ENCODE results near the gene TYMS.
A peak's percentile ranks its signal among the peaks of the same experiment; 100 is the strongest.

The TYMS gene

DNA sequence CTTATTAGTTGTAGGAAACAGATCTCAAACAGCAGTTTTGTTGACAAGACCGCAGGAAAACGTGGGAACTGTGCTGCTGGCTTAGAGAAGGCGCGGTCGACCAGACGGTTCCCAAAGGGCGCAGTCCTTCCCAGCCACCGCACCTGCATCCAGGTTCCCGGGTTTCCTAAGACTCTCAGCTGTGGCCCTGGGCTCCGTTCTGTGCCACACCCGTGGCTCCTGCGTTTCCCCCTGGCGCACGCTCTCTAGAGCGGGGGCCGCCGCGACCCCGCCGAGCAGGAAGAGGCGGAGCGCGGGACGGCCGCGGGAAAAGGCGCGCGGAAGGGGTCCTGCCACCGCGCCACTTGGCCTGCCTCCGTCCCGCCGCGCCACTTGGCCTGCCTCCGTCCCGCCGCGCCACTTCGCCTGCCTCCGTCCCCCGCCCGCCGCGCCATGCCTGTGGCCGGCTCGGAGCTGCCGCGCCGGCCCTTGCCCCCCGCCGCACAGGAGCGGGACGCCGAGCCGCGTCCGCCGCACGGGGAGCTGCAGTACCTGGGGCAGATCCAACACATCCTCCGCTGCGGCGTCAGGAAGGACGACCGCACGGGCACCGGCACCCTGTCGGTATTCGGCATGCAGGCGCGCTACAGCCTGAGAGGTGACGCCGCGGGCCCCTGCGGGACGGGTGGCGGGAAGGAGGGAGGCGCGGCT lies at the start of gene TYMS:
TYMS (plus strand) TSS at position 343 of the 690 bp plus-strand sequence; CDS start at position 433, 90 bp downstream.
- peak; percentile 68 for DNase-seq

- no peak for DNase-seq
Observed at GRCh38 chr18:607930-608329, 49.5 kb upstream of the TYMS start.

DNA sequence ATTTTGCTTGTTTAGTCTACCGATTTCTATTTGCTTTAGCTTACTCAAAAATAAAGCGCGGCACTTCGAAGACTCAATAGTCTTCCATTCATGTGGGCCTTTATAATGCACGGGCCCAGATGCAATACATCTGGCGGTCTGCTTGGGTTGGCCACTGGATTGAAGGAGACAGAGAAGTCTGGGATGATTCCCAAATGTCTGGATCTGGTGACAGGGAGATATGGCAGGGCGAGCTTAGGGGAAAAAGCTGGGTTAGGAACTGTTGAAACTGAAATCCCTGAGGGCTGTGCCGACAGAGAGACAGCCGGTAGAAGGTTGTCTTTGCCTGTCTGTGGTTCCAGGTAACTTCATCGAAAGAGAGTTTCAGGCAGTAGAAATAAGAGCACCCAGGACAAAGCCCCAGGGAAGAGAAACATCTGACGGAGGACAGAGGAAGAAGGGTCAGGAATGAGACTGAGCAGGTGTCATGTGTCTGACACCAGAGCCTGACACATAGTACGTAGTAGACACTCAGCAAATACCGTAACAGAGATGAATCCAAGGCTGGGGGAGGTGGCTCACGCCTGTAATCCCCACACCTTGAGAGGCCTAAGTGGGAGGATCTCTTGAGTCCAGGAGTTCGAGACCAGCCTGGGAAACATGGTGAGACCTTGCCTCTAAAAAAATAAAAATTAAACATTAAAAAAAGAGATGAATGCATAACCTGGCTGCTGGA lies 47.1 kb upstream of the TYMS start:
- no peak for DNase-seq

GRCh38 chr18:612156-612555 lies 45.3 kb upstream of the TYMS start:
- DNase-seq = no peak

DNA sequence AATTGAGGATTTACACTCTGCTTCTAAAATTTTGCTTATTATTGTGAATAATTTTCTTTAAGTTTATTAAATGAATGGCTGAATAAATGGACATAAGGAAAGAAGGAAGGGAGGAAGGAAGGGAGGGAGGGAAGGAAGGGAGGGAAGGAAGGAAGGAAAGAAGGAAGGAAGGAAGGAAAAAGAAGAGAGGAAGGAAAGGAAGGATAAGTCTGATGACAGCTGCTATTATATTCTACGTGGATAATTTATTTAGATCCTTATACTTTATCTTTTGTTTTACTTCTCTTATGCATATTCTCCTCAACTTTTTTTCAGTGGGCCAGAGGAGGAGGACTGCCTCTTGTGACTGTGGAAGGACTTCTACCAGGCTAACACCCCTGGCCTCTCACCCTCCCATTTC lies 43.3 kb upstream of the TYMS start:
- DNase-seq = no peak

DNA sequence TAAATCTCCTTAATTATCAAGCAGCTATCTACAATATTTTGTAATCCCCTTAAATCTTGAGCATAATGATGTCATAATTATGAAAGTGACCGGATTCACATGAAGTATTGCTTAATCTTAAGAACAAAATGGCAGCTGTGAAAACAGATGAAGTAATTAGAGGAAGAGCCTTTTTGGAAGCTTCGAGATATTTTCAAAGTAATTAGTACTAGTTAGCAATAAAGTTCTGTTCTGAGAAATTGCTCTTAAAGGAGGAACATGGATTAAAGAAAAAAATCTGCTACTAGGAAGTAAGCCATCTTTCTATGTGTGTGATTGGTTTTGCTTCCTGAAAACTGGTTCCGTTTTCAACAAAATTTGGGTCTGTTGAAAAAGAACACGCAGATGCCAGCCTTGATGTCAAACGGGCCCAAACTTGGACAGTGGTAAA lies 42.3 kb upstream of the TYMS start:
- no peak for DNase-seq

GRCh38 chr18:615773-616172 lies 41.7 kb upstream of the TYMS start:
- DNase-seq = no peak

- DNase-seq = no peak
Observed at GRCh38 chr18:616380-616995, 41.0 kb upstream of the TYMS start.

DNA sequence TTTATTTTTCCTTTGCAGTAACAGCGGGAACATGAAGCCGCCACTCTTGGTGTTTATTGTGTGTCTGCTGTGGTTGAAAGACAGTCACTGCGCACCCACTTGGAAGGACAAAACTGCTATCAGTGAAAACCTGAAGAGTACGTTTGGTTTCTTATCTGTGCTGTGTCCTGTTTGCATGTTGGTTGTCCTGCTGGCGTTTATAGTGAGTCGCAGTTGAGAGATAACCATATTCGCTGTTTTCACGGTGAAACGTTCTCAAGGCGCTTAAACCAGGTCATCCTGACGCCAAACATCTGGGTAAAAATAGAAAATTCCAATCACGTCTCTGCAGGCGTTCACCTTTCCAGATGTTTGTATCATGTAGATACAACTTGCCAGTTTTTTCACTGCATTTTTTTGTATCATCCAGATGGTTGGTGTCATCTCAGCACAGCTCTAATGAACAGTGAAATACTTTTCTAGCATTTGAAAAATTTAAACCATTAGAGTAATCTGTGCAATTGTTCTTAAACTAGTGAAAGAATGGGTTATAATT lies 39.4 kb upstream of the TYMS start:
- no peak for DNase-seq

DNA sequence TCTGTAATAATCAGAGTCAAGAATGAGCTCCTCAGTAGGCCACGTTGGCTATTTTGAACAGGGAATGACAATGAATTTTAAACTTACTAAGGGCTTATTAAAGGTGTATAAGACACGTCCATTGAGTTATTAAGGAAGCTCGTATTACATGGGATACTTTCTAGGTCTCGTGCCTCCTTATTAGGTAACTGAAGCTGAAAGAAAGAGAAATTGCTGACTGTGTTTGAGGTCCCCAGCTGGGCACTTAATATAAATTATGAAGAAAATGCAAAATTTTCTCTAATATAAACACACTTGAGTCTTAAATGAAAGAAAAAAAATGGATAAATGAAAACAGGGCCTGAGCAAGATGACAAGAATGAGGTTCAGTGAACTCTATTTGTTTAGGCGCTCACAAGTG lies 38.8 kb upstream of the TYMS start:
- no peak for DNase-seq

- no peak for DNase-seq
Observed at GRCh38 chr18:621291-622043, 36.0 kb upstream of the TYMS start.

- DNase-seq = no peak
Observed at GRCh38 chr18:622289-622688, 35.2 kb upstream of the TYMS start.

DNA sequence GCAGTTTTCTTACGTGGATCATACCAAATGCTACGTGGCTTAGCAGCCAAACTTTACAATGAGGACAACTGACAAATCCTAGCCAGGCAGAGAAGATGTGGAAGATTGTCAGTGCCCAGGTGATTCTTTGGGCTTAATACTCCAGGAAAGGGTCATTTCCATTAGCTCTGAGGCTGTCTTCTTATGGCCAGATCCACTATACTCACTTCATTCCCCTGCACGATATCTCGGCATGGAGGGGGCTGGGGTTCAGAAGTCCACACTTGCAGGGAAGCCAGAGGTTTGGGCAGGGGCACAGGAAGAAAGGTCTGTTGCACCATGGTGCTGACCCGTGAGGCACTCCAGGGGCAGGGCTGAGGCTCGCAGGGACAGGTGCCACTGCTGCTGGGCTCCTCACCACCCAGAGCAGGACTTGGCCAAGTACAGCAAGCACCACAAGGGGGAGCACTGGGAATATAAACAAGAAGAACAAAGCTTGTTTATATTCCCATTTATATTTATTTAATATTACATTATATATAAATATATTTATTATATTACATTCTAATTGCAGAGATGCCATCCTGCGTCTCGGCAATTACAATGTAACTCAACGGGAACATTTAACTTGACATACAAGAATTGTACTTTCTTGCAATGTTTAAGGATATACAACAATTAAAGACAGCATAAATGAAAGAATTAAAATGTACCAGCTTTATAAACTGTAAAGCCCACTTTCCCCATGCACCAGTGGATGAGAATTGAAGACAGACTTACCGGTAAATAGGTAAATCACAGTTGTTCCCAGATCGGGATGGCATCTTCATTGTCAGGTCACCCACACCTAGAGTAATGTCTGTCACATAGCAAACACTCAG lies 33.5 kb upstream of the TYMS start:
- peak; percentile 75 for DNase-seq

DNA sequence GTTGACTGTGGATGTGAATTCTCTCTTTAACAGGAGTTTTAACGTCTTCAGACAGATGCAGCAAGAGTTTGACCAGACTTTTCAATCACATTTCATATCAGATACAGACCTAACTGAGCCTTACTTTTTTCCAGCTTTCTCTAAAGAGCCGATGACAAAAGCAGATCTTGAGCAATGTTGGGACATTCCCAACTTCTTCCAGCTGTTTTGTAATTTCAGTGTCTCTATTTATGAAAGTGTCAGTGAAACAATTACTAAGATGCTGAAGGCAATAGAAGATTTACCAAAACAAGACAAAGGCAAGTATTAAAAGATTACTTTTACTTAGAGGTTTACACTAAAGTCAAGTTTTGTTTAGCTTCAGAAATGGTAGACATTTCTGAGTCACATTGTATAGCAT lies 30.2 kb upstream of the TYMS start:
- DNase-seq = no peak

GRCh38 chr18:629269-630150 lies 27.9 kb upstream of the TYMS start:
- peak; percentile 27 for DNase-seq

GRCh38 chr18:631560-631959 lies 25.9 kb upstream of the TYMS start:
- DNase-seq = no peak

DNA sequence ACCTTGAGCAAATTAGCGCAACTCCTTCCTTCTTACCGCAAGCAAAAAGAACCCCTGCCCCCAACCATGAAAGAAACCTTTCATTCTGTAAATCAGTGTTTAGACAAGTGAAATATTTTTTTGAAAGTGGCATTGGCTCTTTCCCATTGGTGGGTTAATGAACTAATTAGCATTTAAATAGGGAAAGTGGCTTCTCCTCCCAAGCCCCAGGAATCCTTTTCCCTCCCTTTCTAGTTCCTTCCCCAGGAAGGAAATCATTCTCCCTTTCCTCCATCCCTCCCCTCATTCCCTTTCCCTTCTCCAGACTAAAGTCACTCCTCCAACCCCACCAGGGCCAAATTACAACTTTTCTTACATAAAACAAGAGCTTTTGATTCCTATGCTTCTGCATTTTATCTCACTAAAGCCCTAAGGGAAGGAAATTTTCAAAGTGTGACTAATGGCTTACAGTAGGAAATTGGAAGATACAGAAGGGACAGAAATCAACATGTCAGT lies 22.9 kb upstream of the TYMS start:
- no peak for DNase-seq

DNA sequence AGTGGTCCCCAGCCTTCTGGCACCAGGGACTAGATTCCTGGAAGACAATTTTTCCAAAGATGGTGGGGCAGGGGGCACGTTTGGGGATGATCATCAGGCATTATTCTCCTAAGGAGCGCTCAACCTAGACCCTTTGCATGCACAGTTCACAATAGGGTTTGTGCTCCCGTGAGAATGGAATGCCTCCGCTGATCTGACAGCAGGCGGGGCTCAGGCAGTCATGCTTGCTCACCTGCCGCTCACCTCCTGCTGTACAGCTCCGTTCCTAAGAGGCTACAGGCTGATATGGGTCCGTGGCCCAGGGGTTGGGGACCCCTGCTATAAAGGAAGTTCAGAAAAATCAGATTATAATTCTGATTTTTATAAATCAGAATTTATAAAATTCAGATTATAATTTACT lies 22.3 kb upstream of the TYMS start:
- DNase-seq = no peak

GRCh38 chr18:641224-641623 lies 16.2 kb upstream of the TYMS start:
- DNase-seq = no peak

DNA sequence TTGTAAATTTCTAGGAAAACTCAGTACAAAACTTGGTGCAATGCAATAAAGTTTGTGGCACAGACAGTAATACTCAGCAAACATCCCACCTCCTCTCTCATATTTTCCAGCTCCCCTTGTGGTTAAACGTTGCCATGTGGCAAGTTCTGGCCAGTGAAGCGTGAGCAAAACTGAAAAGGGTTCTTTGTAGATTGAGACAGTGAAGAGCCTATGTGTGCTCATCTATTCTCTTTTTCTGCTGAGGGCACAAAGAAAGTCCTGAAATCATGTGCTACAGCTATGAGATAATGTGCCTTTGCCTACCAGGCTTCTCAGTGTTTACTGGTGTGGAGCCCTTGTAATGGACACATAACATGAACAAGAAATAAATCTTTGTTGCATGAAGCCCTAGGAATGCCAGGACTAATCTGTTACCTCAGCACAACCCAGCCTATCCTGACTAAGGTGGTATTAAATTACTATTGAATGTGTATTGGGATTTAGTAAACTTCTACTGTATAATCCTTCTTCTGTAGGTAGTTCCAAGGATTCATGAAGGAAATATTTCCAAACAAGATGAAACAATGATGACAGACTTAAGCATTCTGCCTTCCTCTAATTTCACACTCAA lies 13.0 kb upstream of the TYMS start:
- peak; percentile 23 for DNase-seq
